Activated T-helper 1 cell treated with Interleukin-2 at 50 U/mL for 16 hours (primary cell): ENCODE measurements around the gene NAA16.
"Not testable (repeated sequence)": the region's sequence is repeated elsewhere in the genome, so short reads cannot be mapped to it uniquely, and the experiment has no call there.

ENCODE experiments used
- DNase-seq: peaks from one replicate; pipeline ENCODE4 v3.0.0-alpha.2; 2020; ENCODE audit warnings: low read depth

The NAA16 gene

GRCh38 chr13:41356385-41356648 lies 45.2 kb downstream of the NAA16 start:
- not testable (repeated sequence) for DNase-seq

DNA sequence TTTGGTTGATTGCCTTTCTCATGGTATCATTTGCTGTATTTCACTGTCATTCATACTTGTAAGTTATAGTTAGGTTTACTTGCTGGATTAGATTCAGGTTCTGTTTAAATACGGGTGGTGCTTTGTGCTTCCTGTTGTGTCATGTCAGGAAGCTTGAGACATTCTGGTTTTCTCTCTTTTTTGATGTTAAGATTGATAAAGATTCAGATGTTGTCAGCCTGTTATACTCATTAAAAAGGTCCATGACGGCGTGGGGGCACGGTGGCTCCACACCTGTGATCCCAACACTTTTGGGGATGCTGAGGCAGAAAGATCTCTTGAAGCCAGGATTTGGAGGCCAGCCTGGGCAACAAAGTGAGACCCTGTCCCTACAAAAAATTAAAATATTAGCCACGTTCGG lies 45.7 kb downstream of the NAA16 start:
- DNase-seq, result no peak

GRCh38 chr13:41361491-41361890 lies 50.4 kb downstream of the NAA16 start:
- no peak for DNase-seq

DNA sequence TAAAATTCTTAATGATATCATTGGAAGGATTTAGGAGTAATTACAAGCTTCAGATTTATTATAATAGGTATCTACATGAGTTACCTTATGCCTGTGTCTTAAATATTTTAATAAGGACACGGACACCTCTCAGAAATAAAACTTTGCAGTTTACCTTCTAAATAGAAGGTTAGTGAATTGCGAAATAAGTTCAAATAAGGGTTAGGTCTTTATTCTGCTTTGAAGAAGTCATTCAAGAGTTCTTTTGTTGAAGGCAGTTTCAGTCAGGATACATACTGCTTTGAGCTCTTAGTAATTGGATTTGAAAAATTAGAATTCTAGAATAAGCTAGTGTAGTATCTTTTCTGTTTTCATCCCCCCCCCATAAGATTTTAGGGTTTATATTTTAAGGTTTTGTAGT lies 53.0 kb downstream of the NAA16 start:
- DNase-seq, result no peak

- no peak for DNase-seq
These were observed 54.6 kb downstream of the NAA16 start for GRCh38 chr13:41365631-41366030.

DNA sequence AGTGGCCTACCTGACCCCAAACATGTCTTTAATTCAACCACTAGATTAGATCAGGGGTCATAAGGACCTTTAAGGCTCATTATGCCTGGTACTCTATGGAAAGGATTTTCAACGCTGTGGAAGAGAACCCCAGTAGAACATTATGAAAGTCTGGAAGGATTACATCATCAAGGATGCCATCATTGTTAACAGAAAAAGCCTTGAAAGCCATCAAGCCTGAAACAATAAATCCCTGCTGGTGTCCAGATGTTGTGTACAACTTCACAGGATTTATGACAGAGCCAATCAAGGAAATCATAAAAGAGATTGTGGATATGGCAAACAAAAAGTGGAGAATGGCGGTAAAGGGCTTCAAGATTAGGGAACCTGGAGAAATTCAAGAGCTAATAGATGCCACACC lies 59.7 kb downstream of the NAA16 start:
- DNase-seq, result no peak

DNA sequence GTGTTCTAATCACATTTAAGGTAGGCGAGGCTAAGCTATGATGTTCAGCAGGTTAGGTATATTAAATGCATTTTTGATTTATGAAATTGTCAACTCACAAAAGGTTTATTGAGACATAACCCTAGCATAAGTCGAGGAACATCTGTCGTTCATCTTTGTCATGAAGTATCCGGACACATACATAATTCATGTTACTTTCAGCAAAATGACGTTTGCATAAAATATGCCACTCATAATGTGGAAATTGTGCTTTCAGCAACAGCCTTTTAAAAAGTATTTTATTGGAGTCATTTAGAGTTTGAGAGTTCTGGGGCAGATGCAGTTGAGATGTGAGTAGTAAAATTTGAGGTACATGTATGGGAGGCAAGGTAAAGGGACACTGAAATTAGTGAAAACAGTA lies 66.4 kb downstream of the NAA16 start:
- no peak for DNase-seq

DNA sequence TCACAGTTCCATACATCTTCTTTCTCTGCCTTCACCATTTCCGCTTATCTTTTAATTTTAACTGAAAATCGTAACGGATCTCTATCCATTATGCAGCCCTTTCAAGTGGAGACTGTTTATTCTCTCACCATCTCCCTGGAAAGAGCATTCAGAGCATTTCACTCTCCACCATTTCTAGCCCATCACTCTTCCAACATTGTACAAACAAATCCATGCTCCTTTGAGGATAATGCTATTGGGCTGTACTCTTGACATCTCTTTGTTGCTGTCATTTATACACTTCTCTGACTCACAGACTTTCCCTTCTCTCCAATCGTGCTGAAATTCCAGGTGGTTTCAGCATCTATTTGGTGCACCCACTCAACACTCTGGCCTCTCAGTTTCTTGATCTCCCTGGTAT lies 71.4 kb downstream of the NAA16 start:
- DNase-seq, result no peak

- no peak for DNase-seq
These were observed 72.3 kb downstream of the NAA16 start for GRCh38 chr13:41383386-41383785.

DNA sequence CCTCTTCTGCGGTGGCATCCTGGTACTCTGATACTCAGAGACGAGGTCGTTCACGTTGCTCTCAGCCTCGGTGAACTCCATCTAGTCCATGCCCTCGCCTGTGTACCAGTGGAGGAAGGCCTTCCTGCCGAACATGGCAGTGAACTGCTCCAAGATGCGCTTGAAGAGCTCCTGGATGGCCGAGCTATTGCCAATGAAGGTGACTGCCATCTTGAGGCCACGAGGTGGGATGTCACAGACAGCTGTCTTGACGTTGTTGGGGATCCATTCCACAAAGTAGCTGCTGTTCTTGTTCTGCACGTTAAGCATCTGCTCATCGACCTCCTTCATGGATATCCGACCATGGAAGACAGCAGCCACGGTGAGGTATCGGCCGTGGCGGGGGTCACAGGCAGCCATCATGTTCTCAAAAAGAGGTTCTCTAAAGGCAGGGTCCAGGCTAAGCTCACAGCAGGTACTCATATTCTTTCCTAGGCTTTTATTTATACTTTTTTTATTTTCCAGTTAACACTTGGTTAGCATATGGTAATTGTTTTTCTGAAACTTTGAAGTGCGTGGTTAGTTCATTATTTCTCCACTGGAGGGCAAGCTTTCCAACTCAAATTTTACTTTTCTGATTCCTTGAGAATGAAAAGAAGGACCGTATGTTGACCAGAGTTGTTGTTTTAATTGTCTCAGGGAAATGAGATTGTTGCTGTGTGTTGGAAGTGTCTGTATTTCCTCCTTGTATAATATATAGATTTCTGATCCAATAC lies 73.9 kb downstream of the NAA16 start:
- DNase-seq, result no peak

- no peak for DNase-seq
These were observed 75.1 kb downstream of the NAA16 start for GRCh38 chr13:41386211-41386610.

DNA sequence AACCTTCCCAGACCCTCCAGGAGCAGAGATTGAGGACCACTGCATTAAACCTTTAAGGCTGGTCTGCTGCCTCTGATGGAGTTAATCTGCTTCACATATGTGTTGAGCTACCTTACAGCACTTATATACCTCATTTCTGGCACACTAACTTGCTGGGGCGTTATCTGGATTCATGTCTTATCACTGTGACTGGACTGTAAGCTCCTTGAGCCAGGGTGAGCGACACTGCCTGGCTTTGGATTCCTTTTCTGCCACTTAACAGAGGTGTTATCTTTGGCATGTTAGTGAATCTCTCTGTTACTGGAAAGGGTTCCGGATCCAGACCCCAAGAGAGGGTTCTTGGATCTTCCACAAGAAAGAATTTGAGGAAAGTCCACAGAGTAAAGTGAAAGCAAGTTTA lies 76.5 kb downstream of the NAA16 start:
- no peak for DNase-seq

- no peak for DNase-seq
These were observed 77.2 kb downstream of the NAA16 start for GRCh38 chr13:41388143-41388881.

DNA sequence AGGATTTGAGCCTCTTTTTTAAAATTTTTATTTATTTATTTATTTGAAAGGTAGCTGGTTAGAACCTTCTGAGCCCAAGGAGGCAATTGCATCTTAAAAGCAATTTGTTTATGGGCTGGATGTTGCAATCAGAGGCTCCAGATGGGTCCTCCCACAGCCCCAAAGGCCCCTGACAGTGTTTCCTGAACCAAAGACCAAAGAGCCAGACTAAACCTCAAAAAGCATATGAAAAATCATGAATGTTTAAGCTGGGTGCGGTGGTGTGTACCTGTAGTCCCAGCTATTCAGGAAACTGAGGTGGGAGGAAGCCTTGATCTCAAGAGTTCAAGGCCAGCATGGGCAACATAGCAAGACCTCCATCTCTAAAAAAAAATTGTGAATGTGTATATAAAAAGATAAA lies 78.5 kb downstream of the NAA16 start:
- no peak for DNase-seq

DNA sequence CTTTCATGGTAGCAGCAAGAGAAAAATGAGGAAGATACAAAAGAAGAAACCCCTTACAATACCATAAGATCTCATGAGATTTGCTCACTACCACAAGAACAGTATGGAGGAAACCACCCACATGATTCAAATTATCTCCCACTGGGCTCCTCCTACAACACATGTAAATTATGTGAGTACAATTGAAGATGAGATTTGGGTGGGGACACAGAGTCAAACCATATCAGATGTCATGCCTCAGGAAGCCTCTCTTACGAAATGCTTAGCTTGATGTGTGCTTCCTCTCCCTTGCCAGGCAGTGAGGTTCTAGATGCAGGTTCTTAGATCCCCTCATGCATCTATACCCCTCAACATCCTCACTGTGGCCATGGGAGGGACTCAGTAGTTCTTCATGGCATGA lies 83.1 kb downstream of the NAA16 start:
- DNase-seq, result no peak

DNA sequence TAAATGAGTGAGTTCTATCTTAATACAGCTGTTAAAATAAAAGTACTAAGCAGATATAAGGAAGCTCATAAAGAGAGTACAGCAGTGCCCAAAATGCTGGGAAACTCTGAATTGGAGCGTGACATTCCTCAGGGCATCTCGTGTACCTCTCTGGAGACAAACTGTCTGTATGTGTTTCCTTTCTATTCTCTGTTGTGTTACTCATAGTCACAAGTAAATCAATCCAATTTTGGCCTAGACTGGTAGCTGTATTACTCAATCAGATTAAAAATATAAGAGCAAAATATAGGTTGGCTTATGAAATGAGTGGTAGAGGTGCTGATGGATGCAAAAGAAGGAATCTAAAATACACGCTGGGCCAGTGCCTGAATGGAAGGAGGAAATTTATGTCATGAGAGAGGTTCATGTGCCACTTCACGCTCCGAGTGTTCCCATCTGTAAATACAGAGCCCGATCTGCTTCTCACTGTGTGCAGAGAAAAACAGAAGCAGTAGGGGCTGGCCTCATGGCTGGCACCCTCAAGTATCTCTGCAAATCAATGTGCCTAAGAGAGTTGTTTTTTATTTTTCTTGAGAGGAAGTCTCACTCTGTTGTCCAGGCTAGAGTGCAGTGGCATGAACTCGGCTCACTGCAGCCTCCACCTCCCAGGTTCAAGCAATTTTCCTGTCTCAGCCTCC lies 87.6 kb downstream of the NAA16 start:
- DNase-seq, result no peak

DNA sequence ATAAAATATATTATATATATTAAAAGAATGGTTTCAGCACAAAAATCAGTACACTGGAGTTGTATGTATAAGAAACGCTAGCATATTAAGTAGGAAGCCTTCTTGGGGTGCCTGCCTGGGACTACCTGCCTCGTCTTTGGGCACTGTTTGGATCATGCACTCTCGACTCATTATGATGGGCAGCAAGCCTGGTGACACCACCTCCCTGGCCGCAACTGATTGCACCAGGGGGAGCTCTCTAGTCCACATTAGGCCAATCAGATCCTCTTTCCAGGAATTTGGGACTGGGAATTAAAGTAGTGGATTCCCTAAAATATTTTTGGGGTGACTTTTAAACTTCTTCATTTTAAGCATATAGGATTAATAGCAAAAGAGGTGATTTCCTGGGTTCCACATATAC lies 90.3 kb downstream of the NAA16 start:
- DNase-seq, result no peak

DNA sequence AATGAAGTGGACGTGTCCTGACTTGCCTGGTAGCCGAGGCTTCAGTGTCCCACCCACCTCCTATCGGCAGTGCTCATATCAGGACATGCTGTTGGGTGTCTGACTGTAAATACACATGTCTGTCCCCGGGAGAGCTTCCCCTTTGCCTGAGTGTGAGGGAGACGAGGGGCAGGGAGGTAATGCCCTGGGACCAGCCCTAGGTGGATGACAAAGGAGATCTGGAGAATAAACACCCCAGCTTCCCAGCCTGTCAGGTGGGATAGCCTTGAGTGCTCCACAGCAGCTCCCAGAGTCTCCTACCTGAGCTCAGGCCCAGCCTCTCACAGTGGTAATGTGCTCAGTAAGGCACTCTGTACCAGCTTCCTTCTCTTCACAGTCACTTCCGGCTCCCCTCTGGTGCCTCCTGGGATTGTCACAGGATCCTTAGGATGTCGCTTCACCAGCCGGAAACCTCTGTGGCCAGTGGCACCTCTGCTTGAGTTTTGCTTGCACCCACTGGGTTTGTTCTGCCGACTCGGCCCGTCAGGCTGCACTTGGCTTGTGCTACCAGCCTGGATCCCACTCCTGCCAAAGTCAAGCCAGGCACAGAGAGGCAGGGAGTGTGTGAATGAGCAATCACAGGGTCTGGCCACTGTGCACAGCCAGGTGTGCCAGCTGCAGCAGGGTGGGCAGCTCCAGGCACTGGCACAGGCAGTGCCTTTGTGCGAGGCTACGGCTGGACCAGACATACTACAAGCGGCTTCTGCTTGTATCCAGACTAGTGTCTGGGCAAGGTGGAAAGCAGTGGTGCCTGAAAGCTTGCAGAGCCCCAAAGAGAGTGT lies 91.8 kb downstream of the NAA16 start:
- no peak for DNase-seq

DNA sequence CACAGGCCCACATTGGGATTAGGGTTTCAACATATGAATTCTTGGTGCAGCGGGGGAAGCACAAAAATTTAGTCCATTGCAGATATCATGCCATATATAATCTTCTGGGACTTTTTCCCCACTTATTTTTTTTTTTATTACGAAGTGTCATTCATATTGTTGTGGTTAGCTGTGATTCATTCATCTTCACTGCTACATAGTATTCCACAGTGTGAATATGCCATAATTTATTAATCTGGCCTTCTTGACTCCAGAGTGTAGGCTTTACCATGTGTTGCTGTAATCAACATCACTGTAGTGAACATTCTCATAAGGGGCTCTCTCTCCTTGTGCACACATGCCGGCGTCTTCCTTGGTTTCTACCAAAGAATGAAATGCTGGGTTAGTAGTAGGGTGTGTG lies 92.9 kb downstream of the NAA16 start:
- no peak for DNase-seq

DNA sequence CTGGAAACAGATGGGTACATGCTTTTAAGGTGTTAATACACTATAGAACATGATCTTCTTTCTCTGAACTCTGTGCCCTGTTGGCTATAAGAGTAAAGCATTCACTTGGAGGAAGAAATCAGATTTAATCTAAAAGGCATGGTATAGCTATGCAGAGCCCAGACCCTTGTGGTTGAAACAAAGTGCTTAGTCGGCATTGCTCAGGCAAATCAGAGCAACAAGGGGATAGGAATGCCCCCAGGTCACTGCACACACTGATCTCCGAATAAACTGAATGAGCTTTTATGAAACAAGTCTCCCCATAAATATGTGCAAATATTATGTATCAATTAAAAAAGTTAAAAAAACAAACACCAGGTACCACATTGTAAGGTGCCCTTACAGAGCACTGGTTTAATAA lies 94.3 kb downstream of the NAA16 start:
- DNase-seq, result no peak

- DNase-seq, result no peak
These were observed 96.3 kb downstream of the NAA16 start for GRCh38 chr13:41407380-41407779.

- no peak for DNase-seq
These were observed 97.1 kb downstream of the NAA16 start for GRCh38 chr13:41408121-41408520.

GRCh38 chr13:41408746-41409145 lies 97.7 kb downstream of the NAA16 start:
- no peak for DNase-seq
